GM21515 (cell line): ENCODE measurements around the gene EDC3.
"Not testable (repeated sequence)": the region's sequence is repeated elsewhere in the genome, so short reads cannot be mapped to it uniquely, and the experiment has no call there.

Experiments used
- ATAC-seq: cut with Tn5 transposase; IDR thresholded peaks from one replicate; pipeline ENCODE4 v1.9.1; 2021; ENCODE audit not compliant: unreplicated experiment

Gene EDC3

GRCh38 chr15:74653426-74654102 lies 42.3 kb downstream of the EDC3 start:
- no peak for ATAC-seq

- no peak for ATAC-seq
Measured at GRCh38 chr15:74651242-74651741, 44.5 kb downstream of the EDC3 start.

GRCh38 chr15:74648051-74648842 lies 47.6 kb downstream of the EDC3 start:
- no peak for ATAC-seq

- ATAC-seq = no peak
Measured at GRCh38 chr15:74646480-74646879, 49.3 kb downstream of the EDC3 start.

GRCh38 chr15:74643665-74644204 lies 52.1 kb downstream of the EDC3 start:
- ATAC-seq = no peak

GRCh38 chr15:74642734-74643664 lies 52.8 kb downstream of the EDC3 start:
- ATAC-seq = no peak

- no peak for ATAC-seq
Measured at GRCh38 chr15:74642348-74642733, 53.5 kb downstream of the EDC3 start.

- no peak for ATAC-seq
Measured at GRCh38 chr15:74641151-74641550, 54.7 kb downstream of the EDC3 start.

- no peak for ATAC-seq
Measured at GRCh38 chr15:74636984-74637383, 58.8 kb downstream of the EDC3 start.

GRCh38 chr15:74635228-74635627 lies 60.6 kb downstream of the EDC3 start:
- ATAC-seq = no peak

- no peak for ATAC-seq
Measured at GRCh38 chr15:74633781-74634180, 62.0 kb downstream of the EDC3 start.

- ATAC-seq = no peak
Measured at GRCh38 chr15:74632601-74633000, 63.2 kb downstream of the EDC3 start.

GRCh38 chr15:74631935-74632560 lies 63.8 kb downstream of the EDC3 start:
- no peak for ATAC-seq

GRCh38 chr15:74631408-74631807 lies 64.4 kb downstream of the EDC3 start:
- ATAC-seq = no peak

GRCh38 chr15:74631087-74631385 lies 64.8 kb downstream of the EDC3 start:
- no peak for ATAC-seq

GRCh38 chr15:74630284-74631086 lies 65.3 kb downstream of the EDC3 start:
- ATAC-seq = no peak

GRCh38 chr15:74629696-74630095 lies 66.1 kb downstream of the EDC3 start:
- not testable (repeated sequence) for ATAC-seq

GRCh38 chr15:74628949-74629348 lies 66.9 kb downstream of the EDC3 start:
- ATAC-seq = no peak

- ATAC-seq = no peak
Measured at GRCh38 chr15:74628199-74628598, 67.6 kb downstream of the EDC3 start.

GRCh38 chr15:74627766-74628165 lies 68.1 kb downstream of the EDC3 start:
- no peak for ATAC-seq
